ENCODE results near the gene PSD2. TPM values are rescaled to one million over a fixed set of nuclear protein-coding genes. Genes with fewer than 3 reads are reported as not detected.

Gene PSD2
- total and polyA plus RNA-seq, 4 donors, result 0.05 TPM; not detected in 3

GRCh38 chr5:139867109-139867508 lies 71.5 kb downstream of the PSD2 start:
- no peak overlapping the region for H3K4me3 ChIP-seq (ENCODE audit: low read depth in 1 of 3, low read length in 3 of 3)
- no peaks in the 10 kb centered on the region for H3K27me3 ChIP-seq (ENCODE audit: control insufficient read depth in 4 of 4, insufficient read depth in 4 of 4, low read length in 3 of 4)
- no peak for DNase-seq (ENCODE audit: low spot score)
- no peaks in the 10 kb centered on the region for H3K9me3 ChIP-seq (ENCODE audit: control insufficient read depth in 4 of 4, low read length in 3 of 4)
- H3K36me3 ChIP-seq (ENCODE audit: control insufficient read depth in 4 of 4, insufficient read depth in 3 of 4, low read depth in 1 of 4, low read length in 3 of 4), result no peaks in the 10 kb centered on the region
- WGBS, result 72% methylated on average over 2 of the region's 2 CpGs
- no peak overlapping the region for H3K27ac ChIP-seq (ENCODE audit: low read depth in 1 of 2, low read length in 2 of 2)
- TF ChIP-seq MAX (IDR thresholded peaks at IDR 0.05), result no peak
- TF ChIP-seq JUND (IDR thresholded peaks at IDR 0.05), result no peak
- no peak for TF ChIP-seq RXRA (IDR thresholded peaks at IDR 0.05)
- no peak for TF ChIP-seq EGR1 (IDR thresholded peaks at IDR 0.05; ENCODE audit: low read depth in 2 of 2)
- TF ChIP-seq, protein P1, sequence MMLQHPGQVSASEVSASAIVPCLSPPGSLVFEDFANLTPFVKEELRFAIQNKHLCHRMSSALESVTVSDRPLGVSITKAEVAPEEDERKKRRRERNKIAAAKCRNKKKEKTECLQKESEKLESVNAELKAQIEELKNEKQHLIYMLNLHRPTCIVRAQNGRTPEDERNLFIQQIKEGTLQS (IDR thresholded peaks at IDR 0.05), result no peak
- TF ChIP-seq, protein P2, sequence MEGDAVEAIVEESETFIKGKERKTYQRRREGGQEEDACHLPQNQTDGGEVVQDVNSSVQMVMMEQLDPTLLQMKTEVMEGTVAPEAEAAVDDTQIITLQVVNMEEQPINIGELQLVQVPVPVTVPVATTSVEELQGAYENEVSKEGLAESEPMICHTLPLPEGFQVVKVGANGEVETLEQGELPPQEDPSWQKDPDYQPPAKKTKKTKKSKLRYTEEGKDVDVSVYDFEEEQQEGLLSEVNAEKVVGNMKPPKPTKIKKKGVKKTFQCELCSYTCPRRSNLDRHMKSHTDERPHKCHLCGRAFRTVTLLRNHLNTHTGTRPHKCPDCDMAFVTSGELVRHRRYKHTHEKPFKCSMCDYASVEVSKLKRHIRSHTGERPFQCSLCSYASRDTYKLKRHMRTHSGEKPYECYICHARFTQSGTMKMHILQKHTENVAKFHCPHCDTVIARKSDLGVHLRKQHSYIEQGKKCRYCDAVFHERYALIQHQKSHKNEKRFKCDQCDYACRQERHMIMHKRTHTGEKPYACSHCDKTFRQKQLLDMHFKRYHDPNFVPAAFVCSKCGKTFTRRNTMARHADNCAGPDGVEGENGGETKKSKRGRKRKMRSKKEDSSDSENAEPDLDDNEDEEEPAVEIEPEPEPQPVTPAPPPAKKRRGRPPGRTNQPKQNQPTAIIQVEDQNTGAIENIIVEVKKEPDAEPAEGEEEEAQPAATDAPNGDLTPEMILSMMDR (IDR thresholded peaks at IDR 0.05; ENCODE audit: low read depth, low read length, missing input control), result no peak
- TF ChIP-seq GABPA (IDR thresholded peaks at IDR 0.05 in 1 of 2, conservative IDR thresholded peaks at IDR 0.05 in 1 of 2), result no peak
- no peak for TF ChIP-seq HNF4A (conservative IDR thresholded peaks at IDR 0.05)
- TF ChIP-seq FOXA2 (IDR thresholded peaks at IDR 0.05), result no peak
- no peak for TF ChIP-seq HNF4G (IDR thresholded peaks at IDR 0.05)
- no peak for TF ChIP-seq SP1 (IDR thresholded peaks at IDR 0.05)
- H3K9ac ChIP-seq (ENCODE audit: low read depth in 1 of 2, low read length in 2 of 2), result no peak overlapping the region
- H3K4me1 ChIP-seq (ENCODE audit: control insufficient read depth in 4 of 4, insufficient read depth in 4 of 4, low read length in 3 of 4), result peaks cover 0 to 11% (median 5%) of the 10 kb centered on the region in 4 donors

DNA sequence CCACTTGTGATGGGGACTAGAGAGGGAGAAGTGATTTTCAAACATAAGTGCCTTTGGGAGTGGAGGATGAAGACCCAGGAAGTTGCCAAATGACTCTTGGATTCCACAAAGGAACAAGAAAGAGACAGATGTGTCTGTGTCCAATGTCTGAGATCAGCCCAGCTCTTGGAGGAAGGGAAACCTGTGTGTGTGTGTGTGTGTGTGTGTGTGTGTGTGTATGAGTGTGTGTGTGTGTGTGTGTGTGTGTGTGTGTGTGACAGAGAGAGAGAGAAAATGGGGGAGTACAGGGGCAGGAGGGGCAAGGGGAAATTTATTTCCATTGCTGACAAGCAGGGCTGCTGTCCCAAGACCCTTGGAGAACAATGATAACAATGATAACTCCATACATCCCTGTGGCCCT lies 72.0 kb downstream of the PSD2 start:
- no peak overlapping the region for H3K9ac ChIP-seq (ENCODE audit: low read depth in 1 of 2, low read length in 2 of 2)
- no peaks in the 10 kb centered on the region for H3K27me3 ChIP-seq (ENCODE audit: control insufficient read depth in 4 of 4, insufficient read depth in 4 of 4, low read length in 3 of 4)
- H3K4me1 ChIP-seq (ENCODE audit: control insufficient read depth in 4 of 4, insufficient read depth in 4 of 4, low read length in 3 of 4), result peaks cover 0 to 11% (median 5%) of the 10 kb centered on the region in 4 donors
- DNase-seq (ENCODE audit: low spot score), result no peak
- no peaks in the 10 kb centered on the region for H3K36me3 ChIP-seq (ENCODE audit: control insufficient read depth in 4 of 4, insufficient read depth in 3 of 4, low read depth in 1 of 4, low read length in 3 of 4)
- TF ChIP-seq NR2F2 (IDR thresholded peaks at IDR 0.05), result no peak
- TF ChIP-seq TAF1 (conservative IDR thresholded peaks at IDR 0.05), result no peak
- TF ChIP-seq, protein P3, sequence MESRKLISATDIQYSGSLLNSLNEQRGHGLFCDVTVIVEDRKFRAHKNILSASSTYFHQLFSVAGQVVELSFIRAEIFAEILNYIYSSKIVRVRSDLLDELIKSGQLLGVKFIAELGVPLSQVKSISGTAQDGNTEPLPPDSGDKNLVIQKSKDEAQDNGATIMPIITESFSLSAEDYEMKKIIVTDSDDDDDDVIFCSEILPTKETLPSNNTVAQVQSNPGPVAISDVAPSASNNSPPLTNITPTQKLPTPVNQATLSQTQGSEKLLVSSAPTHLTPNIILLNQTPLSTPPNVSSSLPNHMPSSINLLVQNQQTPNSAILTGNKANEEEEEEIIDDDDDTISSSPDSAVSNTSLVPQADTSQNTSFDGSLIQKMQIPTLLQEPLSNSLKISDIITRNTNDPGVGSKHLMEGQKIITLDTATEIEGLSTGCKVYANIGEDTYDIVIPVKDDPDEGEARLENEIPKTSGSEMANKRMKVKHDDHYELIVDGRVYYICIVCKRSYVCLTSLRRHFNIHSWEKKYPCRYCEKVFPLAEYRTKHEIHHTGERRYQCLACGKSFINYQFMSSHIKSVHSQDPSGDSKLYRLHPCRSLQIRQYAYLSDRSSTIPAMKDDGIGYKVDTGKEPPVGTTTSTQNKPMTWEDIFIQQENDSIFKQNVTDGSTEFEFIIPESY (IDR thresholded peaks at IDR 0.05), result no peak
- TF ChIP-seq, protein P2 (IDR thresholded peaks at IDR 0.05; ENCODE audit: low read depth, low read length, missing input control), result no peak
- no peak for TF ChIP-seq MAX (IDR thresholded peaks at IDR 0.05)
- TF ChIP-seq FOXA2 (IDR thresholded peaks at IDR 0.05), result no peak
- no peak for TF ChIP-seq FOXA1 (IDR thresholded peaks at IDR 0.05)
- TF ChIP-seq RXRA (IDR thresholded peaks at IDR 0.05), result no peak
- no peaks in the 10 kb centered on the region for H3K9me3 ChIP-seq (ENCODE audit: control insufficient read depth in 4 of 4, low read length in 3 of 4)
- H3K27ac ChIP-seq (ENCODE audit: low read depth in 1 of 2, low read length in 2 of 2), result no peak overlapping the region
- no peak overlapping the region for H3K4me3 ChIP-seq (ENCODE audit: low read depth in 1 of 3, low read length in 3 of 3)
